Amniotic stem cell (primary cell): ENCODE measurements around the gene AP2M1.
"Not testable (repeated sequence)": the region's sequence is repeated elsewhere in the genome, so short reads cannot be mapped to it uniquely, and the experiment has no call there.

ENCODE experiments used
- DNase-seq: peaks from one replicate; lab custom pipeline; 2025; lab: John Stamatoyannopoulos, UW

The AP2M1 gene

GRCh38 chr3:184174646-184175492 lies at the start of gene AP2M1:
AP2M1 (plus strand) TSS chr3:184174855; CDS start chr3:184176994, 2,139 bp downstream.
- DNase-seq: peak; percentile 98

GRCh38 chr3:184126006-184126405 lies 48.6 kb upstream of the AP2M1 start:
- DNase-seq: no peak

GRCh38 chr3:184129012-184129411 lies 45.6 kb upstream of the AP2M1 start:
- no peak for DNase-seq

- no peak for DNase-seq
Observed at GRCh38 chr3:184132945-184133344, 41.7 kb upstream of the AP2M1 start.

GRCh38 chr3:184133840-184134745 lies 40.6 kb upstream of the AP2M1 start:
- peak; percentile 66 for DNase-seq

- DNase-seq: no peak
Observed at GRCh38 chr3:184134746-184135148, 39.9 kb upstream of the AP2M1 start.

- peak; percentile 67 for DNase-seq
Observed at GRCh38 chr3:184135149-184135910, 39.3 kb upstream of the AP2M1 start, which contains the start of gene EIF2B5. EIF2B5 (plus strand) TSS chr3:184135358; CDS start chr3:184135386, 28 bp downstream.

- DNase-seq: no peak
Observed at GRCh38 chr3:184135911-184136260, 38.8 kb upstream of the AP2M1 start.

GRCh38 chr3:184140436-184140835 lies 34.2 kb upstream of the AP2M1 start:
- DNase-seq: no peak

GRCh38 chr3:184142199-184142598 lies 32.5 kb upstream of the AP2M1 start:
- no peak for DNase-seq

GRCh38 chr3:184143327-184143726 lies 31.3 kb upstream of the AP2M1 start:
- no peak for DNase-seq

GRCh38 chr3:184144505-184144904 lies 30.1 kb upstream of the AP2M1 start:
- no peak for DNase-seq

- no peak for DNase-seq
Observed at GRCh38 chr3:184145111-184145524, 29.5 kb upstream of the AP2M1 start.

GRCh38 chr3:184145751-184146270 lies 28.8 kb upstream of the AP2M1 start:
- DNase-seq: no peak

- DNase-seq: no peak
Observed at GRCh38 chr3:184148076-184148475, 26.6 kb upstream of the AP2M1 start.

GRCh38 chr3:184149123-184149522 lies 25.5 kb upstream of the AP2M1 start:
- DNase-seq: no peak

- DNase-seq: not testable (repeated sequence)
Observed at GRCh38 chr3:184149770-184150169, 24.9 kb upstream of the AP2M1 start.

GRCh38 chr3:184154885-184155643 lies 19.6 kb upstream of the AP2M1 start, which contains the start of gene DVL3:
DVL3 (plus strand) TSS chr3:184155377; CDS start chr3:184155636, 259 bp downstream.
- DNase-seq: no peak

GRCh38 chr3:184155644-184156521 lies 18.8 kb upstream of the AP2M1 start:
- DNase-seq: no peak

GRCh38 chr3:184156522-184156955 lies 18.1 kb upstream of the AP2M1 start:
- no peak for DNase-seq
